ENCODE measurements around the gene PRR33.

DNA sequence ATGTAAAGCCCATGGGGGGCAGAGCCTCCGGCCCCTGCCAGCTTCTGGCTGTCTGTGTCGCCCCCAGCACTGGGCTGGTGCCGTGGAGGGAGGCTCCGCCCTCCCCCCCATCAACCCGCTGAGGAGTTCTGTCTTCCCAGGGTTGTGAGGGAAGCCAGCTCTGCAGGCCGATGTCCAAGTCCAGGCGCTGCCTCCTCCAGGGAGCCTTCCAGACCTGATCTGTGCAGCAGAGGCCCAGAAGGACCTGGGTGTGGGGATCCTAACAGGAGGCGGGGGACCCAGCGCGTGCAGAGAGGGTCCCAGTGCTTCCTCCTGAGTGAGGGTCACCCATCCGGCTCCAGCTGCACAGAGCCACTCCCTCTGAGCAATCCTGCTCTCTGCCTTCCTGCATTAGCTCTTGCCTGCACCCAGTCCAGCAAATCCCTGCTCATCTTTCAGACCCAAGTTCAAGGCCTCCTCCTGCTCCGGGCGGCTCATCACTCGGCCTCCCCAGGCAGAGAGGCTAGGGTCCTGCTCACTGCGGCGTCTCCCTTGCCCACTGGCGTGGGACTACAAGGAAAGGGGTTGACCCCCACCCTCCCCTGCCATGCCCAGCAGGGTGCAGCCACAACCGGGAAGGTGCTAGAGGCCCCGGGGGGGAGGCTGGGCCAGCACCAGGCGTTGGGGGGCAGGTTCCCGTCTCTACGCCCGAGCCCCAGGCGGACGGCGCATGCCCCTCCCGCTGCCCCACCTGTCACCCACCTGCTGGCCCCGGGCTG lies 16.4 kb downstream of the PRR33 start:
- TF ChIP-seq, protein P1, sequence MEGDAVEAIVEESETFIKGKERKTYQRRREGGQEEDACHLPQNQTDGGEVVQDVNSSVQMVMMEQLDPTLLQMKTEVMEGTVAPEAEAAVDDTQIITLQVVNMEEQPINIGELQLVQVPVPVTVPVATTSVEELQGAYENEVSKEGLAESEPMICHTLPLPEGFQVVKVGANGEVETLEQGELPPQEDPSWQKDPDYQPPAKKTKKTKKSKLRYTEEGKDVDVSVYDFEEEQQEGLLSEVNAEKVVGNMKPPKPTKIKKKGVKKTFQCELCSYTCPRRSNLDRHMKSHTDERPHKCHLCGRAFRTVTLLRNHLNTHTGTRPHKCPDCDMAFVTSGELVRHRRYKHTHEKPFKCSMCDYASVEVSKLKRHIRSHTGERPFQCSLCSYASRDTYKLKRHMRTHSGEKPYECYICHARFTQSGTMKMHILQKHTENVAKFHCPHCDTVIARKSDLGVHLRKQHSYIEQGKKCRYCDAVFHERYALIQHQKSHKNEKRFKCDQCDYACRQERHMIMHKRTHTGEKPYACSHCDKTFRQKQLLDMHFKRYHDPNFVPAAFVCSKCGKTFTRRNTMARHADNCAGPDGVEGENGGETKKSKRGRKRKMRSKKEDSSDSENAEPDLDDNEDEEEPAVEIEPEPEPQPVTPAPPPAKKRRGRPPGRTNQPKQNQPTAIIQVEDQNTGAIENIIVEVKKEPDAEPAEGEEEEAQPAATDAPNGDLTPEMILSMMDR (IDR thresholded peaks at IDR 0.05), result no peak
- TF ChIP-seq EP300 (IDR thresholded peaks at IDR 0.05) (no peak), POLR2A (IDR thresholded peaks at IDR 0.05) (no peak), POLR2AphosphoS5 (IDR thresholded peaks at IDR 0.05) (no peak)

Measured in sigmoid colon (tissue), 4 donors.